ENCODE measurements around the gene HCFC1R1. TPM values are rescaled to one million over a fixed set of nuclear protein-coding genes. Genes with fewer than 3 reads are reported as not detected.

The HCFC1R1 gene
- total RNA-seq, 1 experiment from 2014 or later = 75.4 TPM

DNA sequence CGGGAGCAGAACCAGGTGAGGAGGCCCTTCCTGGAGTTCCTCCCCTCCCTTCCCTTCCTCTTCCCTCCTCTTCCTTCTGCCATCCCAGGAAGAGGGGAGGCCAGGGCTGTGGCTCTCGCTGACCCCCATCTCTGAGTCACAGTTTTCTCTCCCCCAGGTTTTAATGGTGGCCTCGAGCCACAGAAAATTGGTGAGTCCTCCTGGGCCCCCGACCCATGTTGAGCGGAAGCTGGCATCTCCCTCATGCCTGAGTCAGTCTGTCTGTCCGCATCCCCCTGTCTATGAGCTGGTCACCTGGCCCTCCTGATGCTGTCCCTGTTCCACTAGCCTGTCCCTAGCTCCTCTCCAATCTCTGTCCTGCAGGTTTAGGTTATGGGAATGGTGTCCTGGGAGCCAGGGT lies 23.8 kb downstream of the HCFC1R1 start:
- H3K27ac Mint-ChIP-seq (ENCODE audit: unreplicated experiment) = no peak overlapping the region
- DNase-seq = no peak
- no peak for TF ChIP-seq CTCF (IDR thresholded peaks at IDR 0.05; ENCODE audit: unreplicated experiment)
- H3K4me1 Mint-ChIP-seq (ENCODE audit: low read depth, unreplicated experiment) = peaks cover 11% of the 10 kb centered on the region
- peaks cover 50% of the 10 kb centered on the region for H3K36me3 Mint-ChIP-seq (ENCODE audit: insufficient read depth, unreplicated experiment)
- H3K4me3 Mint-ChIP-seq (ENCODE audit: low read depth, unreplicated experiment) = no peak overlapping the region
- intact Hi-C loops (cut with micrococcal nuclease; ENCODE audit: unreplicated experiment) = no loop called here
- CTCF ChIA-PET = interaction anchor here (1.4 kb wide), 1 partner anchor 32 kb away, joined by 3 read pairs; no protein-coding TSS in a partner anchor
- no peaks in the 10 kb centered on the region for H3K9me3 Mint-ChIP-seq (ENCODE audit: low read depth, unreplicated experiment)
- BruUV-seq (replicated peaks) = no TSS peak
- H3K27me3 Mint-ChIP-seq (ENCODE audit: unreplicated experiment) = no peaks in the 10 kb centered on the region

GRCh38 chr16:2996298-2996697 lies 27.4 kb downstream of the HCFC1R1 start:
- Mint-ChIP-seq H3K27me3 (ENCODE audit: unreplicated experiment) (no peaks in the 10 kb centered on the region), H3K9me3 (ENCODE audit: low read depth, unreplicated experiment) (no peaks in the 10 kb centered on the region), H3K36me3 (ENCODE audit: insufficient read depth, unreplicated experiment) (peaks cover 38% of the 10 kb centered on the region), H3K4me3 (ENCODE audit: low read depth, unreplicated experiment) (no peak overlapping the region), H3K27ac (ENCODE audit: unreplicated experiment) (no peak overlapping the region), H3K4me1 (ENCODE audit: low read depth, unreplicated experiment) (peaks cover 19% of the 10 kb centered on the region)
- DNase-seq = no peak
- BruUV-seq (replicated peaks) = no TSS peak
- intact Hi-C loops (cut with micrococcal nuclease; ENCODE audit: unreplicated experiment) = no loop called here
- CTCF ChIA-PET = no interaction called here
- no peak for TF ChIP-seq CTCF (IDR thresholded peaks at IDR 0.05; ENCODE audit: unreplicated experiment)

DNA sequence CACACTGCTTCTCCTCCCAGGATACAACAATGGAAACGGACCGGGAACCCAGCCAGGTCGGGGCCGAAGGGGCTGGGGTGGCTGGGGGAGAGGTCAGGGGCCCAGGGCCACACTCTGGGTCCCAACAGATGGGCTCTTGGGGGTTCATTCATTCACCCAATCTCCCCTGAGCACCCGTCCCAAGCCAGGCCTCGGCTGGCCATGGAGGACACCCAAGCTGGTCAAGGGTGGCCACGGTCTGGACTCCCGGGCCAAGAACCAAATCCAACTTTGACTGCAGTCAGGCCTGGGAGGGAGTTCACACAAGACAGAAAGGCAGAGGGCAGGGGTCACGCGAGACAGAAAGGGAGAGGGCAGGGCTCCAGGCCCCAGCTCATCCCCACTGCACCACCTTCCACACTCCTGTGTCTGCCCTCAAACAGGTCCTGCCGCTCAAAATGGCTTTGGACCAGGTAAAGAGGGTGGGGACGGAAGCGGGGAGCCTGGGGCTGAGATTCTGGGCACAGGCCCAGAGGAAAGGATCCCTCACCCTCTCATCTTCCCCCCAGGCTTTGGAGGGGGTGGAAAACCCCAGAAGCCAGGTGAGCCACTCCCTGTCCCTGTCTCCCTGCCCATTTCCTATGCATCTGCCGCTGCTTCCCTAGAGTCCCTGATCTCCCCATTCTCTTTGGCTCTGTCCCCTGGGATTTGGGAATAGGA lies 31.2 kb downstream of the HCFC1R1 start:
- H3K4me3 Mint-ChIP-seq (ENCODE audit: low read depth, unreplicated experiment) = no peak overlapping the region
- peaks cover 21% of the 10 kb centered on the region for H3K36me3 Mint-ChIP-seq (ENCODE audit: insufficient read depth, unreplicated experiment)
- H3K9me3 Mint-ChIP-seq (ENCODE audit: low read depth, unreplicated experiment) = no peaks in the 10 kb centered on the region
- BruUV-seq (replicated peaks) = no TSS peak
- no peak for TF ChIP-seq CTCF (IDR thresholded peaks at IDR 0.05; ENCODE audit: unreplicated experiment)
- no peak overlapping the region for H3K27ac Mint-ChIP-seq (ENCODE audit: unreplicated experiment)
- H3K4me1 Mint-ChIP-seq (ENCODE audit: low read depth, unreplicated experiment) = peaks cover 8% of the 10 kb centered on the region
- CTCF ChIA-PET = no interaction called here
- no peaks in the 10 kb centered on the region for H3K27me3 Mint-ChIP-seq (ENCODE audit: unreplicated experiment)
- no peak for DNase-seq
- intact Hi-C loops (cut with micrococcal nuclease; ENCODE audit: unreplicated experiment) = no loop called here

DNA sequence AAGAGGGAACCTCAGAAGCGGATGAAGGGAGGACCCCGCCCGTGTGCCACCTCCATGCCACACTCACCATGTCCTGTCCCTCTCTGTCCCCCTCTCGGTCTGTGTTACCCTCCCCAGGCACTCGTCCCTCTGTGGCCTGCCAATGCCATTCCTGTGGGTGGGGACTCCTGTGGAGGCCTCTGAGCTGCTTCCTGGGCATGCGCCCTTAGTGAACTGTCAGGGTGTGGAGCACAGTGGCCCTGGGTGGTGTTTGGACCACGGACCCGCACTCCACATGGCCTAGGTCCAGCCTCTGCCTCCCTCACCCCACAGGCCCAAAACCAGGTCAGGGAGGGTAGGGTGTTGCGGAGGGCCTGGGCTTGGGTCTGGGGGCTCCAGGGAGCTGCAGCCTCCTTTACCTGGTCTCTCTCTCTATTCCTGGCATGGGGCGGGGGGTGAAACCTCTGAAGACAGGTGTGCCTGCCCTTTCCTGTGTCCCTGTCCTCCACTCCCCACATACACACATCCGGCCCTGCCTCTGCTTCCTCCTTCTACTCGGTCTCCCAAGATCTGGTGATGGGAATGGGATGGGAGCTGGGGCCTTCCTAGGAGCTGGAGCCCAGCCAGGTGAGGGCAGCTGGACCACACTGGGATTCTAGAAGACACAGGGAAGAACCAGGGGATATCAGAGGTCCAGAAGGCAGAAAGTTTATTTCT lies 32.0 kb downstream of the HCFC1R1 start:
- no peaks in the 10 kb centered on the region for H3K27me3 Mint-ChIP-seq (ENCODE audit: unreplicated experiment)
- H3K36me3 Mint-ChIP-seq (ENCODE audit: insufficient read depth, unreplicated experiment) = peaks cover 21% of the 10 kb centered on the region

More for the DNA sequence above, 32.0 kb downstream of the HCFC1R1 start:
- CTCF ChIA-PET = no interaction called here
- intact Hi-C loops (cut with micrococcal nuclease; ENCODE audit: unreplicated experiment) = no loop called here
- no peak overlapping the region for H3K27ac Mint-ChIP-seq (ENCODE audit: unreplicated experiment)
- peaks cover 8% of the 10 kb centered on the region for H3K4me1 Mint-ChIP-seq (ENCODE audit: low read depth, unreplicated experiment)
- no peak overlapping the region for H3K4me3 Mint-ChIP-seq (ENCODE audit: low read depth, unreplicated experiment)
- no peaks in the 10 kb centered on the region for H3K9me3 Mint-ChIP-seq (ENCODE audit: low read depth, unreplicated experiment)
- TF ChIP-seq CTCF (IDR thresholded peaks at IDR 0.05; ENCODE audit: unreplicated experiment) = no peak
- no TSS peak for BruUV-seq (replicated peaks)
- no peak for DNase-seq

Data from Calu3 (cell line).